CD4-positive, alpha-beta T cell treated with Interferon gamma for 1 hour (primary cell): ENCODE results near the gene S1PR4.
"Not testable (repeated sequence)": the region's sequence is repeated elsewhere in the genome, so short reads cannot be mapped to it uniquely, and the experiment has no call there.

Source experiments
- DNase-seq: peaks from one replicate; pipeline ENCODE4 v3.0.0-alpha.2; 2020

Gene S1PR4

GRCh38 chr19:3153286-3154230 is 25.0 kb upstream of the S1PR4 start:
- DNase-seq, result no peak

GRCh38 chr19:3154447-3154846 is 24.1 kb upstream of the S1PR4 start:
- DNase-seq, result not testable (repeated sequence)

GRCh38 chr19:3154957-3155736 is 23.4 kb upstream of the S1PR4 start:
- DNase-seq, result peak; percentile 87

- DNase-seq, result no peak
Observed at GRCh38 chr19:3157096-3157845, 21.3 kb upstream of the S1PR4 start.

- DNase-seq, result no peak
Observed at GRCh38 chr19:3159565-3159964, 19.0 kb upstream of the S1PR4 start.

GRCh38 chr19:3160219-3160618 is 18.4 kb upstream of the S1PR4 start:
- DNase-seq, result no peak

- DNase-seq, result no peak
Observed at GRCh38 chr19:3161453-3161852, 17.1 kb upstream of the S1PR4 start.

GRCh38 chr19:3162418-3163229 is 15.9 kb upstream of the S1PR4 start:
- no peak for DNase-seq

GRCh38 chr19:3163230-3163886 is 15.2 kb upstream of the S1PR4 start:
- peak; percentile 75 for DNase-seq

- no peak for DNase-seq
Observed at GRCh38 chr19:3163943-3164342, 14.6 kb upstream of the S1PR4 start.

GRCh38 chr19:3167533-3168272 is 10.9 kb upstream of the S1PR4 start:
- DNase-seq, result no peak

GRCh38 chr19:3171894-3172672 is 6.5 kb upstream of the S1PR4 start:
- peak; percentile 59 for DNase-seq

GRCh38 chr19:3172673-3173000 is 5.9 kb upstream of the S1PR4 start:
- not testable (repeated sequence) for DNase-seq

- DNase-seq, result peak; percentile 28
Observed at GRCh38 chr19:3175781-3176714, 2.5 kb upstream of the S1PR4 start.

GRCh38 chr19:3176715-3177501 is 1.7 kb upstream of the S1PR4 start:
- peak; percentile 70 for DNase-seq

GRCh38 chr19:3178973-3179738 is 587 bp downstream of the S1PR4 start:
- no peak for DNase-seq

GRCh38 chr19:3179739-3180293 is 1.2 kb downstream of the S1PR4 start:
- DNase-seq, result peak; percentile 27
